ENCODE measurements around the gene SNTA1.
A peak's percentile ranks its signal among the peaks of the same experiment; 100 is the strongest.
"Not testable (repeated sequence)": the region's sequence is repeated elsewhere in the genome, so short reads cannot be mapped to it uniquely, and the experiment has no call there.

Gene SNTA1

GRCh38 chr20:33465481-33466302 lies 22.1 kb upstream of the SNTA1 start:
- DNase-seq (ENCODE audit: low read depth, low spot score) = no peak

GRCh38 chr20:33464759-33465158 lies 21.2 kb upstream of the SNTA1 start:
- not testable (repeated sequence) for DNase-seq (ENCODE audit: low read depth, low spot score)

GRCh38 chr20:33463332-33464101 lies 20.0 kb upstream of the SNTA1 start:
- DNase-seq (ENCODE audit: low read depth, low spot score) = no peak

- DNase-seq (ENCODE audit: low read depth, low spot score) = no peak
Observed at GRCh38 chr20:33460711-33461110, 17.1 kb upstream of the SNTA1 start.

- DNase-seq (ENCODE audit: low read depth, low spot score) = no peak
Observed at GRCh38 chr20:33459599-33459998, 16.0 kb upstream of the SNTA1 start.

- peak; percentile 86 for DNase-seq (ENCODE audit: low read depth, low spot score)
Observed at GRCh38 chr20:33456916-33457642, 13.5 kb upstream of the SNTA1 start.

- DNase-seq (ENCODE audit: low read depth, low spot score) = peak; percentile 63
Observed at GRCh38 chr20:33450867-33451266, 7.3 kb upstream of the SNTA1 start.

- no peak for DNase-seq (ENCODE audit: low read depth, low spot score)
Observed at GRCh38 chr20:33445881-33446625, 2.5 kb upstream of the SNTA1 start.

GRCh38 chr20:33444797-33445560 lies 1.4 kb upstream of the SNTA1 start:
- no peak for DNase-seq (ENCODE audit: low read depth, low spot score)

- no peak for DNase-seq (ENCODE audit: low read depth, low spot score)
Observed at GRCh38 chr20:33443006-33443511, 504 bp downstream of the SNTA1 start.

GRCh38 chr20:33442136-33443005 lies 1.2 kb downstream of the SNTA1 start:
- DNase-seq (ENCODE audit: low read depth, low spot score) = no peak

- no peak for DNase-seq (ENCODE audit: low read depth, low spot score)
Observed at GRCh38 chr20:33441142-33441955, 2.2 kb downstream of the SNTA1 start.

GRCh38 chr20:33440562-33440961 lies 3.0 kb downstream of the SNTA1 start:
- DNase-seq (ENCODE audit: low read depth, low spot score) = not testable (repeated sequence)

- no peak for DNase-seq (ENCODE audit: low read depth, low spot score)
Observed at GRCh38 chr20:33438481-33438880, 5.1 kb downstream of the SNTA1 start.

- peak; percentile 91 for DNase-seq (ENCODE audit: low read depth, low spot score)
Observed at GRCh38 chr20:33437141-33437911, 6.2 kb downstream of the SNTA1 start.

- DNase-seq (ENCODE audit: low read depth, low spot score) = no peak
Observed at GRCh38 chr20:33434434-33434833, 9.1 kb downstream of the SNTA1 start.

- DNase-seq (ENCODE audit: low read depth, low spot score) = peak; percentile 62
Observed at GRCh38 chr20:33433465-33434234, 9.9 kb downstream of the SNTA1 start.
